Lung microvascular endothelial cell (primary cell): ENCODE measurements around the gene SNHG17. TPM values are rescaled to one million over a fixed set of nuclear protein-coding genes. Genes with fewer than 3 reads are reported as not detected.
"Not testable (repeated sequence)": the region's sequence is repeated elsewhere in the genome, so short reads cannot be mapped to it uniquely, and the experiment has no call there.

Source experiments
- DNase-seq, 2 donors: peaks; one replicate each; pipeline versions ENCODE4 v3.0.0 to v3.0.0-alpha.2; 2010; ENCODE audit warnings: low read depth in 2 of 2
- total RNA-seq: library from RNA; depleted of rRNA; stranded (reverse); fragments of >200 nt; gene quantifications from 2 replicates; pipeline ENCODE4 v1.2.1, GENCODE V29; 2014

SNHG17 gene
- total RNA-seq, 1 donor from 2014 or later = 4.0 TPM

DNA sequence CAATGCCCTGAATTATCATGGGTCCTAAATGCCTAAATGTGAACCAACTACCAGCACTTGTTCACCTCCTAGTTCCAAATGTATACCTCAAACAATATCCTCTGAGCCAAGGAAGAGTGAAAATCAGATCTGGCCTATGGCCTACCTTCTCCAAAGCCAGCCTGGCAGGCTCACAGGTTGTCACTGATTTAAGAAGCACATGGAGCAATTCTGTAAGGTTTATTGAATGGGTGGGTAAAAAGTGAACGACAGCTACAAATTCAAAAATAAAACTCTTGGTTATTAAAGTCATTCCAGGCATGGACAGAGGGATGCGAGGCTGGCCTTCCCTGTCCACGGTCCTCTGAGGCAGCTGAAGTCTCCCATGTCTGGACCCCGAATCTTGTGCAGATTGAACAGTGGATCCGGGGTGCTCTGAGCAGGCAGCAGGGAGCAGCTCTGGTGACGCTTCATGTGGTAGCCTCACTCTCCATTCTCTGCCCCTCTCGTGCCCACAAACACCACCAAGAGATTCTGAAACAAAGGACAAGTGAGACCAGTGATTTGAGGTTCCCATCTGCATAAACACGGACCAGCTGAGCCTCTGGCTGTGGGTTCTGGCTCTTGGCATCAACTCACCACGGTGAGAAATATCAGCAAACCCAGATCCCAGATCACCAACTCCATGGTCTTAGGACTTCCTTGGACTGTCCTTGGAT, 14.6 kb downstream of the SNHG17 start:
- no peak for DNase-seq

DNA sequence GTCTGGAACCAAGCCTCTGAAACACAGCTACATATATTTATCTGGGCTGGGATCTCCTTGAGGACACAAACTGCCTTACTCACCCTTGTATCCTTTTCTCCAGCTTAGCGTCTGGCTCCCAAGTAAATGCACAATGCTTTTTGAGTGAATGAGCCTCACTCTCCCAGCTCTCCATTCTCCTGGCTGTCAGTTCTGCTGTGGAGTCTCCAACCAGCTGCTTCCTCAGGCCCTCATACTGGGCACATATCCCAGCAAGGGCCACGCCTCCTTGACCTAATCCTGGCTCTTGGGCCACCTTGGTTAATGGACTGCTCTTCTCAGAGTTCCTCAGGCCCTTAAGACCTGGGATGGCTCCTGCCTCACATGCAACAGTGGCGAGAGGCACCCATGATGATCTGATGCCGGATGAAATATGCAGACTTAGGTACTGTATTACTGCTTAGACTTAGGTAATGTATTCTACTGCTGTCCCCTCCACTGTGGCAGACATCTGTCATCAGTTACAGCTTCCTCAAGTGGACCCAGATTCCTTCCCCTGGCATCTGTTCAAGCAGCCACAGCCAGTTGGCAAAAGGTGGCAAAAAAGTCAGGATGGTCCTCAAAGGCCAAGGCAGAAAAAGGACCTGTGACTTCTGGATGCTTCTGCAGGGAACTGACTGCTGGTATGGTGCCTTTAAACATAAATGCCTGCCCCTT, 16.5 kb downstream of the SNHG17 start:
- peak in 1 of 2 donors; percentile 92 for DNase-seq

- DNase-seq = no peak
Measured at GRCh38 chr20:38414769-38415450, 20.2 kb downstream of the SNHG17 start.

- DNase-seq = no peak
Measured at GRCh38 chr20:38412877-38413577, 22.1 kb downstream of the SNHG17 start.

- not testable (repeated sequence) for DNase-seq
Measured at GRCh38 chr20:38407822-38408221, 27.3 kb downstream of the SNHG17 start.

- no peak for DNase-seq
Measured at GRCh38 chr20:38407321-38407720, 27.8 kb downstream of the SNHG17 start.

DNA sequence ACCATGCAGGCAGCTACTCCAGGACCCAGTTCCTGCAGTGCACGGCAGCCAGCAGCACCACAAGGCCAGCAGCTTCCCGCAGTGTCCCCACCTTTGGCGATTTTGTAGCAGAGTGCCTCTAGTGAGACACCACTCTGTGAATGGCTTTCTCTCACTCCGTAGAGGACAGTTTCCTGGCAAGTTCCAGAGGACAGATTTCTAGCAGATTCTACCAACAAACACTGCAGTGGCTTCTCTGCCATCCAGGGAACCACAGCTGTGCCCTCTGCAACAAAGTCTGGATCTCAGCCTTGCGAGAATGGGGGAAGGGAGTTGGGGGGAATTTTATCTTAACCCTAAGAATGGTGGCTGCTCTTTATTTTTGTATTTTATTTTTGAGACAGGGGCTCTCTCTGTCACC, 28.7 kb downstream of the SNHG17 start:
- DNase-seq = no peak

DNA sequence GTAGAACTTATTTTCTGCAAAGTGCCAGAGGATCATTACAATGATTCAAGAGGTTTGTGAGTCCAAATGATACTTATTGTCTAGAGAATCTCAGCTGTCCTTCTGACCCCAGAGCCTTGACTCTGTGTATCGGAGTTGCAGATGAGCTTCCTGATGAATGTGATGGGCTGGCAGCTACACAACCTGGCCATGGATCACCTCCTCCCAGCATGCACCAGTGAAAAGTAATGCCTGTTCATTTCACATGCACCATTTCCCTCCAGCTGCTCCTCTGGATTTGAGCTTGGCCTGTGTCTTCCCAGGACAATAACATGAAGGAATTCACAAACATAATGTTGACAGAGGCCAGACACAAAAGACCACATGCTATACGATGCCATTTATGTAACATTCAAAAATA, 30.0 kb downstream of the SNHG17 start:
- no peak for DNase-seq

- DNase-seq = no peak
Measured at GRCh38 chr20:38404016-38404415, 31.1 kb downstream of the SNHG17 start.

- no peak for DNase-seq
Measured at GRCh38 chr20:38402816-38403215, 32.3 kb downstream of the SNHG17 start.

DNA sequence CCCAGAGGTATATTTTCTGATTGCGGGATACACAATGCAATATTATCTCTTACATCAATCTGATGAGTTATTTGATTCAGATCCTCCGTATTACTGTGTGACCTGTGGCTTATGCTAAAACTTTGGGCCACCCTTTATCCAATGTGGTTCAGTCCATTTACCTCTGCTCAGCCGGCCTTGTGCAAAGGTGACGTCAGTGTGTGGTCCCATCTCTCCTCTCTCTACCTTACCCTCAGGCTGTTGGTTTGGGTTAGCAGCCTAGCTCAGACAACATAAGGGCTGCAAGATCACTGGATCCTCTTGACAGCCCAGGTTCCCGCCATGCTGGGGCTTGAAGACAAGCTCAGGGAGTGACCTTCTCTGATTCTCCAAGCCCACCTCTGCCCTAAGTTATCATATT, 33.0 kb downstream of the SNHG17 start:
- DNase-seq = no peak

- not testable (repeated sequence) for DNase-seq
Measured at GRCh38 chr20:38395751-38396395, 39.3 kb downstream of the SNHG17 start.

DNA sequence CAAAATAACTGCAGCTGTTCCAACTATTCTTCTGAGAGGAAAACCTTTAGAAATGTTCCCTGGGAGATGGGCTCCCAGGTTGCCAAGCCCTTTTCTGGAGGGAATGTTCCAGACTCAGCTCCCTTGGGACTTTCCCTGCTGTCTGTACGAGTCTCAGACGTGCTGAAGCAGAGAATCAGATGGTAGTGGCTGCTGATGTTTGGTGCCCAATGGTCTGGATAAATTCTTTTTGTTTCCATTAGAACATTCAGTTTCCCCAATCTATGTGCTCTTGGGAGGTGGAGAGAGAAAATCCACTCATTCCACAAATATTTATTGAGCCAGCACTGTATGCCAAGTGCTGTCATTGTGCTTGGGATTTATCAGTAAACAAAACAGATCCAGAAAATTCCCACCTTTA, 40.0 kb downstream of the SNHG17 start:
- DNase-seq = peak in 1 of 2 donors; percentile 18

DNA sequence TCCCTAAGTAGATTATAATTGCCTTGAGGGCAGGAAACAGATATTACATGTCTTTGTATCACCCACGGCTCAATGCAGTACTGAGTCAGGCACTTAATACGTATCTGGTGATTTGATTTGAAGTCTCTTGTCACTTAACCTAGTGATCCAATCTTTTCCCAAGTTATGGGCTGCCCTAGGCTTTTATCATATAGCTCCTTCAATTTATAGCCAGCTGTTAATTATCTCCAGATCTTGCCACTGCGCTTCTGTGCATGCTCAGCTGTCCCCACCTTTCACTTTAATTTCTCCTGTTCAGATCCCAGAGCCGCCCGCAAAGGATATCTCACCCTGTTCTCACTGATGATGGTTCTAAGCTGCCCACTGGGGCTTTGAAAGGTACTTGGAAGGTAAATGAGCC, 41.9 kb downstream of the SNHG17 start:
- no peak for DNase-seq

GRCh38 chr20:38392356-38392755, 42.8 kb downstream of the SNHG17 start:
- DNase-seq = no peak

DNA sequence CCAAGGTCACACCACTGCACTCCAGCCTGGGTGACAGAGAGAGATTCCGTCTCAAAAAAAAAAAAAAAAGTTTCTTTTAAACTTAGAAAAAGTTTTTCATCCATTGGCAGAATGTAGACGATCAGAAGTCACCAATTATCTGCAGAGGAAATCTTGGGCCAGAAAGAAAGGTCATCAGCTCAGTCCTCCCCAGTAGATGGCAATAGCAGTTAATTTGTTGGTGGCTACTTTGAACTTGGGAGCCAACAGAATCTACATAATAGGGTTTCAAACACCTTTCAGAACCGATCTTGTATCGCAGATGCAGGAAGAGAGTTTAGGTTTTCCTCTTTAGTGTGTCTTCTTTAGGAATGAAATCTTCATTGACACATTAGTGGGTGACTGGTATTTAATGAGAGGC, 47.2 kb downstream of the SNHG17 start:
- no peak for DNase-seq

GRCh38 chr20:38386851-38387250, 48.3 kb downstream of the SNHG17 start:
- DNase-seq = no peak

GRCh38 chr20:38386004-38386403, 49.1 kb downstream of the SNHG17 start:
- no peak for DNase-seq

GRCh38 chr20:38383147-38383546, 52.0 kb downstream of the SNHG17 start:
- no peak for DNase-seq

GRCh38 chr20:38377838-38378237, 57.3 kb downstream of the SNHG17 start:
- DNase-seq = not testable (repeated sequence)

DNA sequence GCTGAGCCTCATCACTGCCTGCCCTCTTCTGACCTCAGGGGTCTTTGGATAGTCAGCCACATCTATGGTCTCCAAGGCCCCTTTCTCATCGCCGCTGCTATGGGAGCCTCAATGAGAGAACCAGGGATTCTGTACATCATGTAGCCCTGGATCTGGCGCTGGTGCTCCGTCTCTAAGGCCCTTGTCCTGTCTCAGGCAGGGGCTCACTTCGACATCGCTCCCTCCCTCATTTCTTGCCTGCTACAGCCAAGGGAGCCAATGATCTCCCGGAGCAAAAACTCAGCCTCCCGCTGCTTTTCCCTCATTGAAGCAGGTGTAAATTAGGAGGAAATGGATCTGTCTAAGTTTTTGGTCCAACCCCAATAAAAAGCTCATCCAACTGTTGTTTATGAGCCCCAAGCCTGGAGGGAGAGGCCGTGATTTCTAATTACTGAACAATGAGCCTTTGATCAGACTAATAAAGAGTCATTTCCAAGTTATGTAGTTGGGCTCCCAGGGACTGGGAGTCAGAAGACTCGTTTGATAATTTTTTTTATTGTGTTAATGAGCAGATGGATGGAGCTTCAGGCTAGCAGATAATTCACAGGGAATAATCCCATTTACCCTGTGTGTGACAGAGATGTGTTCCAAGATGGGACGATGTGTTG, 58.0 kb downstream of the SNHG17 start:
- DNase-seq = no peak
